ENCODE results near the gene MFAP2. TPM values are rescaled to one million over a fixed set of nuclear protein-coding genes. Genes with fewer than 3 reads are reported as not detected.

MFAP2 gene
- total and polyA plus RNA-seq, 2 experiments from 2014 or later, result 129 to 255 TPM

- H3K79me2 ChIP-seq (replicated peaks; ENCODE audit: insufficient read depth), result peaks cover 13% of the 10 kb centered on the region
- Mint-ChIP-seq H3K4me3 (no peak overlapping the region), H3K4me1 (peaks cover 25% of the 10 kb centered on the region), H3K27ac (no peak overlapping the region), H3K27me3 (ENCODE audit: insufficient read depth, low read depth, poor library complexity) (peaks cover 19% of the 10 kb centered on the region), H3K36me3 (ENCODE audit: low read depth) (peaks cover 6% of the 10 kb centered on the region; the same call in 1 of the 3 replicates), H3K9me3 (no peaks in the 10 kb centered on the region; the same call in 2 of the 3 replicates)
- no peaks in the 10 kb centered on the region for H3K36me3 ChIP-seq (ENCODE audit: insufficient read depth)
- no peaks in the 10 kb centered on the region for H3K9me2 ChIP-seq (ENCODE audit: insufficient read depth)
- H3K4me3 ChIP-seq, result no peak overlapping the region
- H3F3A ChIP-seq (replicated peaks; ENCODE audit: low read depth), result peaks cover 14% of the 10 kb centered on the region; the same call in 1 of the 2 replicates
- H3K27me3 ChIP-seq (ENCODE audit: insufficient read depth), result no peaks in the 10 kb centered on the region
- H3K27ac ChIP-seq (ENCODE audit: low read depth), result no peak overlapping the region
- ATAC-seq (no peak), DNase-seq (ENCODE audit: low spot score) (no peak)
- peaks cover 7% of the 10 kb centered on the region for H3K4me1 ChIP-seq (ENCODE audit: insufficient read depth)
- no peaks in the 10 kb centered on the region for H4K20me1 ChIP-seq (replicated peaks; ENCODE audit: insufficient read depth)
- TF ChIP-seq ZNF462 (CRISPR knock-in tag; IDR thresholded peaks at IDR 0.05), result no peak
- TF ChIP-seq CREB1 (CRISPR knock-in tag; IDR thresholded peaks at IDR 0.05; ENCODE audit: low read depth), result no peak
- no peak for TF ChIP-seq POLR2AphosphoS5 (IDR thresholded peaks at IDR 0.05; ENCODE audit: low read depth)
- TF ChIP-seq ETS1 (IDR thresholded peaks at IDR 0.05), result no peak
- TF ChIP-seq ZNF331 (CRISPR knock-in tag; IDR thresholded peaks at IDR 0.05; ENCODE audit: low read depth), result no peak
- H3K4me2 ChIP-seq, result no peak overlapping the region
- no peak overlapping the region for H2AFZ ChIP-seq
Measured at GRCh38 chr1:16983649-16984048, 3.2 kb upstream of the MFAP2 start.
